WTC11 (cell line): Measurements from ENCODE around the gene JMJD4.

ENCODE experiments used
- ATF1 ChIP-seq: sonication (generic); formaldehyde crosslinking; IDR thresholded peaks from 2 replicates; pipeline ENCODE4 v1.8.1; 2023; ENCODE audit warnings: mild to moderate bottlenecking, moderate library complexity, missing genetic modification reagents
- MYBL2 ChIP-seq: sonication (generic); formaldehyde crosslinking; IDR thresholded peaks from 2 replicates; pipeline ENCODE4 v1.8.1; 2023; ENCODE audit warnings: mild to moderate bottlenecking, moderate library complexity, missing genetic modification reagents
- TF ChIP-seq, protein P1 (sequence below): sonication (generic); formaldehyde crosslinking; IDR thresholded peaks from 2 replicates; pipeline ENCODE4 v1.8.0; 2022; ENCODE audit warnings: mild to moderate bottlenecking, missing genetic modification reagents
- TF ChIP-seq, protein P2 (sequence below): fragments of 200-600 bp; IDR thresholded peaks from 2 replicates; pipeline ENCODE4 v1.8.0; 2022; ENCODE audit warnings: antibody characterized with exemption

DNA sequence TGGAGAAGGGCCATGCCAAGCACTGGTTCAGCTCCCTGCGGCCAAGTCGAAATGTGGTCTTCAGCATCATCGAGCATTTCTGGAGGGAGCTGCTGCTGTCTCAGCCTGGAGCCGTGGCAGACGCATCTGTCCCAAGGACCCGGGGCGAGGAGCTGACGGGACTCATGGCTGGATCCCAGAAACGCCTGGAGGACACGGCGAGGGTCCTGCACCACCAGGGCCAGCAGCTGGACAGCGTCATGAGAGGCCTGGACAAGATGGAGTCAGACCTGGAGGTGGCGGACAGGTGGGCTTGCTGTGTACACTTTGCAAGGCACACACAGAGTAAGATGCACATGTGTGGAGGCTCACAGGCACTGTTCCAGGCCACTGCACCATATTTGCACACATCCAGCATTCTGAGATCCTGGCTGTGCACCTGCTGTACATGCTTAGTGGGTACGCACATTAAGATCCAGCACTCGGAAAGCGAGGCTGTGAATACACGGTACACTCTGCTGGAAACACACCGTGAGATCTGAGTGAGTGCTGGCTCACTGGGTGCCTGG, 12.9 kb upstream of the JMJD4 start:
- TF ChIP-seq, protein P1, sequence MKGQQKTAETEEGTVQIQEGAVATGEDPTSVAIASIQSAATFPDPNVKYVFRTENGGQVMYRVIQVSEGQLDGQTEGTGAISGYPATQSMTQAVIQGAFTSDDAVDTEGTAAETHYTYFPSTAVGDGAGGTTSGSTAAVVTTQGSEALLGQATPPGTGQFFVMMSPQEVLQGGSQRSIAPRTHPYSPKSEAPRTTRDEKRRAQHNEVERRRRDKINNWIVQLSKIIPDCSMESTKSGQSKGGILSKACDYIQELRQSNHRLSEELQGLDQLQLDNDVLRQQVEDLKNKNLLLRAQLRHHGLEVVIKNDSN (CRISPR knock-in tag) = no peak
- TF ChIP-seq, protein P2, sequence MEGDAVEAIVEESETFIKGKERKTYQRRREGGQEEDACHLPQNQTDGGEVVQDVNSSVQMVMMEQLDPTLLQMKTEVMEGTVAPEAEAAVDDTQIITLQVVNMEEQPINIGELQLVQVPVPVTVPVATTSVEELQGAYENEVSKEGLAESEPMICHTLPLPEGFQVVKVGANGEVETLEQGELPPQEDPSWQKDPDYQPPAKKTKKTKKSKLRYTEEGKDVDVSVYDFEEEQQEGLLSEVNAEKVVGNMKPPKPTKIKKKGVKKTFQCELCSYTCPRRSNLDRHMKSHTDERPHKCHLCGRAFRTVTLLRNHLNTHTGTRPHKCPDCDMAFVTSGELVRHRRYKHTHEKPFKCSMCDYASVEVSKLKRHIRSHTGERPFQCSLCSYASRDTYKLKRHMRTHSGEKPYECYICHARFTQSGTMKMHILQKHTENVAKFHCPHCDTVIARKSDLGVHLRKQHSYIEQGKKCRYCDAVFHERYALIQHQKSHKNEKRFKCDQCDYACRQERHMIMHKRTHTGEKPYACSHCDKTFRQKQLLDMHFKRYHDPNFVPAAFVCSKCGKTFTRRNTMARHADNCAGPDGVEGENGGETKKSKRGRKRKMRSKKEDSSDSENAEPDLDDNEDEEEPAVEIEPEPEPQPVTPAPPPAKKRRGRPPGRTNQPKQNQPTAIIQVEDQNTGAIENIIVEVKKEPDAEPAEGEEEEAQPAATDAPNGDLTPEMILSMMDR = no peak
- TF ChIP-seq MYBL2 (CRISPR knock-in tag) (no peak), ATF1 (no peak)
